Tibial nerve (tissue), 4 donors: Measurements from ENCODE around the gene AP2A2.

Source experiments
- CTCF ChIP-seq, 5 experiments: fragments of 200-600 bp in 3 of 5; fragments of 450-650 bp in 2 of 5; sonication (generic) in 3 of 5; IDR thresholded peaks; one replicate each; pipeline ENCODE4 v1.5.1; 2016 to 2019; ENCODE audit warnings: antibody characterized with exemption in 5 of 5, mild to moderate bottlenecking in 3 of 5, moderate library complexity in 2 of 5
- EP300 ChIP-seq, 2 donors: sonication (generic); formaldehyde crosslinking; IDR thresholded peaks; one replicate each; pipeline ENCODE4 v1.6.1; 2017; ENCODE audit warnings: antibody characterized with exemption in 2 of 2, mild to moderate bottlenecking in 1 of 2

GRCh38 chr11:973237-973636 lies 47.6 kb downstream of the AP2A2 start:
- TF ChIP-seq CTCF (IDR thresholded peaks at IDR 0.05) (no peak), EP300 (IDR thresholded peaks at IDR 0.05) (no peak)
